PFSK-1 (cell line): Measurements from ENCODE around the gene TMEM139.

ENCODE experiments used
- FOXP2 ChIP-seq: optimal IDR thresholded peaks from 2 replicates; pipeline ENCODE3; 2011; ENCODE audit warnings: borderline replicate concordance, control low read depth, inconsistent platforms; ENCODE audit not compliant: insufficient read depth; ENCODE audit errors: extremely low read length, extremely low read depth
- POLR2AphosphoS5 ChIP-seq: IDR thresholded peaks from 2 replicates; pipeline ENCODE4 v1.6.1; 2012; ENCODE audit warnings: low read depth, mild to moderate bottlenecking, control low read depth, low read length, moderate library complexity
- REST ChIP-seq, 2 experiments: IDR thresholded peaks; 2 replicates each; pipeline versions ENCODE4 v1.6.1 to v1.8.0; 2011 to 2012; ENCODE audit warnings: low read depth in 2 of 2, low read length in 2 of 2, control low read depth in 1 of 2, inconsistent platforms in 1 of 2, mild to moderate bottlenecking in 1 of 2, moderate library complexity in 1 of 2; ENCODE audit not compliant: insufficient read depth in 1 of 2
- SIN3A ChIP-seq: IDR thresholded peaks from 2 replicates; pipeline ENCODE4 v1.6.1; 2012; ENCODE audit warnings: mild to moderate bottlenecking, low read length, moderate library complexity, borderline replicate concordance; ENCODE audit not compliant: insufficient read depth
- TAF1 ChIP-seq: IDR thresholded peaks from 2 replicates; pipeline ENCODE4 v1.6.1; 2012; ENCODE audit warnings: low read length, control low read depth, borderline replicate concordance; ENCODE audit not compliant: insufficient read depth

Gene TMEM139

GRCh38 chr7:143290293-143290692, 5.5 kb downstream of the TMEM139 start:
- no peak for TF ChIP-seq REST (IDR thresholded peaks at IDR 0.05; ENCODE audit: insufficient read depth in 1 of 2, low read depth in 2 of 2, low read length in 2 of 2)
- TF ChIP-seq FOXP2: no peak
- no peak for TF ChIP-seq TAF1
- no peak for TF ChIP-seq SIN3A
- no peak for TF ChIP-seq POLR2AphosphoS5

GRCh38 chr7:143292876-143293275, 8.1 kb downstream of the TMEM139 start:
- TF ChIP-seq FOXP2 (no peak), TAF1 (no peak), REST (IDR thresholded peaks at IDR 0.05; ENCODE audit: insufficient read depth in 1 of 2, low read depth in 2 of 2, low read length in 2 of 2) (no peak), SIN3A (no peak), POLR2AphosphoS5 (no peak)

- TF ChIP-seq TAF1 (no peak), REST (IDR thresholded peaks at IDR 0.05; ENCODE audit: insufficient read depth in 1 of 2, low read depth in 2 of 2, low read length in 2 of 2) (no peak), POLR2AphosphoS5 (no peak), FOXP2 (no peak), SIN3A (no peak)
Observed at GRCh38 chr7:143295870-143296269, 11.1 kb downstream of the TMEM139 start.

GRCh38 chr7:143296686-143297085, 11.9 kb downstream of the TMEM139 start:
- no peak for TF ChIP-seq FOXP2
- no peak for TF ChIP-seq TAF1
- no peak for TF ChIP-seq REST (IDR thresholded peaks at IDR 0.05; ENCODE audit: insufficient read depth in 1 of 2, low read depth in 2 of 2, low read length in 2 of 2)
- TF ChIP-seq SIN3A: no peak

- TF ChIP-seq FOXP2 (no peak), POLR2AphosphoS5 (no peak), TAF1 (no peak), SIN3A (no peak)
Observed at GRCh38 chr7:143299346-143299745, 14.6 kb downstream of the TMEM139 start.
